Measurements from ENCODE around the gene TANC1.

DNA sequence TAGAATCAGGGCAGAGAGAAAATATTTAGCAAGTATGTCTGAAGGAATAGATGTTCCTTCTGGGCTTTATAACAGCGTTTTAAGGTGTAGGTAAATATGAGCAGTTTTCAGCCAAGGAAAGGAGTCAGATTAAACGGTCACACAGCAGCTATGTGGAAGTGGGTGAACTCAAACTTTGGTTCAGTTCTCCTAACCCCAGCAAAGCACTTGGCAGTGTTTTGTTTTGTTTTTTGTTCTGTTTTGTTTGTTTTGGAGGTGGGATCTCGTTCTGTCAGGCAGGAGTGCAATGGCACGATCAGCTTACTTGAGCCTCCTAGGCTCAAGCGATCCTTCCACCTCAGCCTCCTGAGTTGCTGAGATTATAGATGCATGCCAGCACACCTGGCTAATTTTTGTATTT is 24.6 kb downstream of the TANC1 start:
- TF ChIP-seq POLR2AphosphoS5 (IDR thresholded peaks at IDR 0.05; ENCODE audit: insufficient read depth, low read depth, low read length) (no peak), CTCF (IDR thresholded peaks at IDR 0.05; ENCODE audit: extremely low read depth in 1 of 2, insufficient read depth in 1 of 2, low read depth in 1 of 2, low read length in 2 of 2) (no peak), MAX (IDR thresholded peaks at IDR 0.05; ENCODE audit: insufficient read depth, insufficient read length) (no peak), POLR2A (IDR thresholded peaks at IDR 0.05; ENCODE audit: low read depth, low read length) (no peak), FOS (IDR thresholded peaks at IDR 0.05; ENCODE audit: borderline replicate concordance, insufficient read depth, low read length) (no peak), MYC (IDR thresholded peaks at IDR 0.05; ENCODE audit: low read depth, low read length) (no peak), EZH2 (IDR thresholded peaks at IDR 0.05; ENCODE audit: borderline replicate concordance, low read depth, low read length, severe bottlenecking) (no peak), GATA2 (IDR thresholded peaks at IDR 0.05; ENCODE audit: insufficient read depth, insufficient read length, low read depth, low read length) (no peak), JUN (IDR thresholded peaks at IDR 0.05; ENCODE audit: borderline replicate concordance, insufficient read depth, insufficient read length, low read depth) (no peak)
